Fibroblast of villous mesenchyme (primary cell): Measurements from ENCODE around the gene THAP8. TPM values are rescaled to one million over a fixed set of nuclear protein-coding genes. Genes with fewer than 3 reads are reported as not detected.

Source experiments
- DNase-seq: peaks from one replicate; pipeline ENCODE4 v3.0.0-alpha.2; 2010; ENCODE audit warnings: low read depth
- H3K4me3 ChIP-seq: 2 replicates; pipeline ENCODE4 v1.5.1; 2011; ENCODE audit warnings: low read depth, mild to moderate bottlenecking, low read length
- CTCF ChIP-seq: IDR thresholded peaks from 2 replicates; pipeline ENCODE4 v1.5.1; 2012; ENCODE audit warnings: low read depth, mild to moderate bottlenecking, low read length; ENCODE audit not compliant: insufficient read depth
- total RNA-seq: library from RNA; depleted of rRNA; stranded (reverse); fragments of >200 nt; gene quantifications from 2 replicates; pipeline ENCODE4 v1.2.3, GENCODE V29; 2012

Gene THAP8
- total RNA-seq, 1 donor: 4.3 TPM

GRCh38 chr19:35987571-35987896, 66.6 kb downstream of the THAP8 start:
- TF ChIP-seq CTCF: no peak
- DNase-seq: no peak
- no peak overlapping the region for H3K4me3 ChIP-seq

- peak overlapping the region; percentile 36 for H3K4me3 ChIP-seq
- no peak for DNase-seq
- no peak for TF ChIP-seq CTCF
These were observed 67.2 kb downstream of the THAP8 start for GRCh38 chr19:35986664-35987570.

- DNase-seq: no peak
- no peak for TF ChIP-seq CTCF
- H3K4me3 ChIP-seq: no peak overlapping the region
These were observed 68.0 kb downstream of the THAP8 start for GRCh38 chr19:35986111-35986510.

Other genes starting within 250 kb of the THAP8 start
- not detected in 2 replicates for gene PRODH2, start 241.4 kb downstream of the THAP8 start, total RNA-seq
- not detected in 2 replicates for gene NPHS1, start 201.8 kb downstream of the THAP8 start, total RNA-seq
- gene KIRREL2, start 197.4 kb downstream of the THAP8 start, total RNA-seq: under 0.01 TPM in 1 of 2 replicates, not detected in the other
- 3.5 and 4.2 TPM in 2 replicates for gene APLP1, start 185.7 kb downstream of the THAP8 start, total RNA-seq
- 3.0 and 3.5 TPM in 2 replicates for gene NFKBID, start 153.7 kb downstream of the THAP8 start, total RNA-seq
- 0.43 and 0.64 TPM in 2 replicates for gene HCST, start 151.8 kb downstream of the THAP8 start, total RNA-seq
- gene TYROBP, start 146.0 kb downstream of the THAP8 start, total RNA-seq: not detected in 2 replicates
- 3.5 and 6.8 TPM in 2 replicates for gene LRFN3, start 117.9 kb downstream of the THAP8 start, total RNA-seq
- 12.5 and 15.5 TPM in 2 replicates for gene SDHAF1, start 59.1 kb downstream of the THAP8 start, total RNA-seq
- 0.32 TPM in 1 of 2 replicates, not detected in the other for gene SYNE4, start 45.5 kb downstream of the THAP8 start, total RNA-seq
- gene ALKBH6, start 40.1 kb downstream of the THAP8 start, total RNA-seq: 14.2 and 16.8 TPM in 2 replicates
- gene CLIP3, start 21.4 kb downstream of the THAP8 start, total RNA-seq: 16.4 and 17.3 TPM in 2 replicates
- 5.5 and 7.8 TPM in 2 replicates for gene WDR62, start 612 bp upstream of the THAP8 start, total RNA-seq
- gene OVOL3, start 56.9 kb upstream of the THAP8 start, total RNA-seq: not detected in 2 replicates
- gene POLR2I, start 60.6 kb upstream of the THAP8 start, total RNA-seq: 26.8 and 44.5 TPM in 2 replicates
- 144 and 165 TPM in 2 replicates for gene TBCB, start 61.2 kb upstream of the THAP8 start, total RNA-seq
- 258 and 346 TPM in 2 replicates for gene CAPNS1, start 85.8 kb upstream of the THAP8 start, total RNA-seq
- gene COX7A1, start 98.2 kb upstream of the THAP8 start, total RNA-seq: 13.9 and 18.6 TPM in 2 replicates
- gene ZNF565, start 160.4 kb upstream of the THAP8 start, total RNA-seq: 1.6 and 4.3 TPM in 2 replicates
- 59.6 and 85.1 TPM in 2 replicates for gene ZNF146, start 160.8 kb upstream of the THAP8 start, total RNA-seq